ENCODE measurements around the gene DPP10.

The DPP10 gene

GRCh38 chr2:115292742-115293141 lies 850.3 kb downstream of the DPP10 start:
- H3K4me1 Mint-ChIP-seq, result no peaks in the 10 kb centered on the region
- no peak overlapping the region for H3K27ac Mint-ChIP-seq
- no peaks in the 10 kb centered on the region for H3K9me3 Mint-ChIP-seq
- DNase-seq (no peak), ATAC-seq (no peak)
- H3K4me3 Mint-ChIP-seq, result no peak overlapping the region
- H3K27me3 Mint-ChIP-seq, result no peaks in the 10 kb centered on the region

- H3K4me1 Mint-ChIP-seq, result no peaks in the 10 kb centered on the region
- DNase-seq (no peak), ATAC-seq (no peak)
- no peaks in the 10 kb centered on the region for H3K27me3 Mint-ChIP-seq
- H3K4me3 Mint-ChIP-seq, result no peak overlapping the region
- peaks cover 5 to 6% of the 10 kb centered on the region in 2 donors for H3K9me3 Mint-ChIP-seq
- H3K27ac Mint-ChIP-seq, result no peak overlapping the region
Measured at GRCh38 chr2:115294999-115295398, 852.6 kb downstream of the DPP10 start.

GRCh38 chr2:115297056-115297455 lies 854.6 kb downstream of the DPP10 start:
- Mint-ChIP-seq H3K27ac (no peak overlapping the region), H3K27me3 (no peaks in the 10 kb centered on the region), H3K9me3 (peaks cover 5 to 6% of the 10 kb centered on the region in 2 donors), H3K4me3 (no peak overlapping the region), H3K4me1 (no peaks in the 10 kb centered on the region)
- ATAC-seq (no peak), DNase-seq (no peak)

GRCh38 chr2:115299199-115299598 lies 856.8 kb downstream of the DPP10 start:
- DNase-seq (no peak), ATAC-seq (no peak)
- no peaks in the 10 kb centered on the region for H3K27me3 Mint-ChIP-seq
- H3K4me3 Mint-ChIP-seq, result no peak overlapping the region
- no peaks in the 10 kb centered on the region for H3K4me1 Mint-ChIP-seq
- no peak overlapping the region for H3K27ac Mint-ChIP-seq
- H3K9me3 Mint-ChIP-seq, result peaks cover 5 to 6% of the 10 kb centered on the region in 2 donors

- no peaks in the 10 kb centered on the region for H3K27me3 Mint-ChIP-seq
- DNase-seq, result no peak
- peaks cover 5 to 10% of the 10 kb centered on the region in 2 donors for H3K9me3 Mint-ChIP-seq
- no peak for ATAC-seq
- no peak overlapping the region for H3K4me3 Mint-ChIP-seq
- H3K27ac Mint-ChIP-seq, result no peak overlapping the region
- no peaks in the 10 kb centered on the region for H3K4me1 Mint-ChIP-seq
Measured at GRCh38 chr2:115305712-115306111, 863.3 kb downstream of the DPP10 start.

GRCh38 chr2:115314119-115314518 lies 871.7 kb downstream of the DPP10 start:
- H3K27me3 Mint-ChIP-seq, result no peaks in the 10 kb centered on the region
- DNase-seq (no peak), ATAC-seq (no peak)
- no peak overlapping the region for H3K27ac Mint-ChIP-seq
- H3K9me3 Mint-ChIP-seq, result no peaks in the 10 kb centered on the region
- no peak overlapping the region for H3K4me3 Mint-ChIP-seq
- no peaks in the 10 kb centered on the region for H3K4me1 Mint-ChIP-seq

GRCh38 chr2:115327061-115327460 lies 884.6 kb downstream of the DPP10 start:
- Mint-ChIP-seq H3K27ac (no peak overlapping the region), H3K4me1 (no peaks in the 10 kb centered on the region), H3K27me3 (no peaks in the 10 kb centered on the region), H3K9me3 (peaks cover 6 to 10% of the 10 kb centered on the region in 2 donors), H3K4me3 (no peak overlapping the region)
- DNase-seq (no peak), ATAC-seq (no peak)

- ATAC-seq, result no peak
- H3K9me3 Mint-ChIP-seq, result peaks cover 10 to 52% of the 10 kb centered on the region in 2 donors
- H3K27me3 Mint-ChIP-seq, result no peaks in the 10 kb centered on the region
- no peak for DNase-seq
- no peaks in the 10 kb centered on the region for H3K4me1 Mint-ChIP-seq
- no peak overlapping the region for H3K27ac Mint-ChIP-seq
- H3K4me3 Mint-ChIP-seq, result no peak overlapping the region
Measured at GRCh38 chr2:115359550-115359949, 917.1 kb downstream of the DPP10 start.

GRCh38 chr2:115364093-115364492 lies 921.7 kb downstream of the DPP10 start:
- DNase-seq, result no peak
- no peaks in the 10 kb centered on the region for H3K4me1 Mint-ChIP-seq
- H3K9me3 Mint-ChIP-seq, result peaks cover 7 to 28% of the 10 kb centered on the region in 2 donors
- ATAC-seq, result no peak
- no peak overlapping the region for H3K4me3 Mint-ChIP-seq
- H3K27me3 Mint-ChIP-seq, result no peaks in the 10 kb centered on the region
- no peak overlapping the region for H3K27ac Mint-ChIP-seq

- Mint-ChIP-seq H3K4me3 (no peak overlapping the region), H3K9me3 (peaks cover 24 to 34% of the 10 kb centered on the region in 2 donors), H3K27ac (no peak overlapping the region), H3K4me1 (no peaks in the 10 kb centered on the region), H3K27me3 (no peaks in the 10 kb centered on the region)
- ATAC-seq, result no peak
- DNase-seq, result no peak
Measured at GRCh38 chr2:115369400-115369799, 927.0 kb downstream of the DPP10 start.

- no peaks in the 10 kb centered on the region for H3K27me3 Mint-ChIP-seq
- H3K4me3 Mint-ChIP-seq, result no peak overlapping the region
- H3K9me3 Mint-ChIP-seq, result peaks cover 30 to 46% of the 10 kb centered on the region in 2 donors
- H3K4me1 Mint-ChIP-seq, result no peaks in the 10 kb centered on the region
- ATAC-seq (no peak), DNase-seq (no peak)
- H3K27ac Mint-ChIP-seq, result no peak overlapping the region
Measured at GRCh38 chr2:115374981-115375380, 932.5 kb downstream of the DPP10 start.

GRCh38 chr2:115384399-115384798 lies 942.0 kb downstream of the DPP10 start:
- Mint-ChIP-seq H3K9me3 (peaks cover 14 to 35% of the 10 kb centered on the region in 2 donors), H3K27me3 (no peaks in the 10 kb centered on the region), H3K4me3 (no peak overlapping the region), H3K4me1 (no peaks in the 10 kb centered on the region), H3K27ac (no peak overlapping the region)
- ATAC-seq (no peak), DNase-seq (no peak)

GRCh38 chr2:115386465-115386864 lies 944.0 kb downstream of the DPP10 start:
- Mint-ChIP-seq H3K27me3 (no peaks in the 10 kb centered on the region), H3K27ac (no peak overlapping the region), H3K4me3 (no peak overlapping the region), H3K9me3 (peaks cover 8 to 16% of the 10 kb centered on the region in 2 donors), H3K4me1 (no peaks in the 10 kb centered on the region)
- ATAC-seq (no peak), DNase-seq (no peak)

GRCh38 chr2:115389024-115389423 lies 946.6 kb downstream of the DPP10 start:
- H3K27ac Mint-ChIP-seq, result no peak overlapping the region
- no peaks in the 10 kb centered on the region for H3K27me3 Mint-ChIP-seq
- ATAC-seq (no peak), DNase-seq (no peak)
- H3K4me1 Mint-ChIP-seq, result no peaks in the 10 kb centered on the region
- no peak overlapping the region for H3K4me3 Mint-ChIP-seq
- peaks cover 6 to 13% of the 10 kb centered on the region in 2 donors for H3K9me3 Mint-ChIP-seq

GRCh38 chr2:115389898-115390565 lies 947.6 kb downstream of the DPP10 start:
- Mint-ChIP-seq H3K27ac (no peak overlapping the region), H3K27me3 (no peaks in the 10 kb centered on the region), H3K4me3 (no peak overlapping the region), H3K9me3 (peaks cover 0 to 3% of the 10 kb centered on the region in 2 donors), H3K4me1 (no peaks in the 10 kb centered on the region)
- ATAC-seq (no peak), DNase-seq (no peak)

- DNase-seq (no peak), ATAC-seq (no peak)
- Mint-ChIP-seq H3K27ac (no peak overlapping the region), H3K4me3 (no peak overlapping the region), H3K9me3 (peaks cover 11 to 15% of the 10 kb centered on the region in 2 donors), H3K27me3 (no peaks in the 10 kb centered on the region), H3K4me1 (no peaks in the 10 kb centered on the region)
Measured at GRCh38 chr2:115396579-115396978, 954.1 kb downstream of the DPP10 start.

- Mint-ChIP-seq H3K27ac (no peak overlapping the region), H3K9me3 (peaks cover 6 to 14% of the 10 kb centered on the region in 2 donors), H3K4me1 (no peaks in the 10 kb centered on the region), H3K27me3 (no peaks in the 10 kb centered on the region), H3K4me3 (no peak overlapping the region)
- DNase-seq (no peak), ATAC-seq (no peak)
Measured at GRCh38 chr2:115400940-115401339, 958.5 kb downstream of the DPP10 start.
